Hindlimb muscle (tissue), 1 donor: Measurements from ENCODE around the gene YPEL3. TPM values are rescaled to one million over a fixed set of nuclear protein-coding genes. Genes with fewer than 3 reads are reported as not detected.
"Not testable (repeated sequence)": the region's sequence is repeated elsewhere in the genome, so short reads cannot be mapped to it uniquely, and the experiment has no call there.

Experiments
- DNase-seq: peaks from one replicate; pipeline ENCODE4 v3.0.0-alpha.2; 2013
- polyA plus RNA-seq: library from polyadenylated mRNA; unstranded; fragments of 120-200 nt; gene quantifications from one replicate; pipeline ENCODE4 v1.2.1, GENCODE V29; 2013; ENCODE audit not compliant: insufficient read length

YPEL3 gene, protein sequence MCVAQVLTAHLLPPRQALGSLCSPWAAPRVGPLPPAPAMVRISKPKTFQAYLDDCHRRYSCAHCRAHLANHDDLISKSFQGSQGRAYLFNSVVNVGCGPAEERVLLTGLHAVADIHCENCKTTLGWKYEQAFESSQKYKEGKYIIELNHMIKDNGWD
- polyA plus RNA-seq = 42.8 TPM

DNA sequence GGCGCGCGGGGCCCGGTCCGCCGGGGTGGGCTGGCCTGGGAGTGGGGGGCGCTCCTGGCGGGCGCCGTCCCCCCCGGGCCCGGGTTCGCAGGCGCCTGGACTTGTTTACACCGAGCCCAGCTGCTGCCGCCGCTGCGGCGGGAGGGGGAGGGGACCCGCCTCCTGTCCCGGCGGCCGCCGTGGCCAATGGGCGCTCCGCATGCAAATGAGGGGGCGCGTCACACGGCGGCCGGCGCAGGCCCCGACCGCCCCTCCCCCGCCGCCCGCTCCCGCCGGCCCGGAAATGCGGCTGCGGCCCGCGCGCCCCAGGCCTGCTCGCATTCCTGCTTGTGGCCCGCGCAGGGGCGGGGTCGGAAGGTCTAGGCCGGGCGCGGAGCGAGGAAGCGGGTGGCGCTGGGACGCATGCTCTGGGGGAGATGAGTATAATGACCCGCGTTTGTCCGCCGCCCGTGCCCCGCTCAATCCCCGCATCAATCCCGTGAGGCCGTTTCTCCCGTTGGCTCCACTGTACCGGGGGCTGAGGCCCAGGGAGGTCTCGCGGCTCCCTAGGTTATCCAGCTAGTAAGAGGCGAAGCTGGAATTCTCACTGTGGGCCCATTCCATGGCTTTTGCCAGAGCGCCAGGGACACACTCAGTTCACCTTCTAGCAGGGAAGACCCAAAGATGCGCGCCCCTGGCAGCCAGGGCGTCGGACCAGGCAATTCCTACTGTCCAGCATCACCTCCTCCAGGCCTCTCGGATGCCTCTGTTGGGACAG, at the start of gene YPEL3:
Gene YPEL3 (minus strand): TSS at position 109 of the 757 bp plus-strand sequence. CDS start 731 bp downstream, outside the sequence.
- DNase-seq = peak; percentile 92

DNA sequence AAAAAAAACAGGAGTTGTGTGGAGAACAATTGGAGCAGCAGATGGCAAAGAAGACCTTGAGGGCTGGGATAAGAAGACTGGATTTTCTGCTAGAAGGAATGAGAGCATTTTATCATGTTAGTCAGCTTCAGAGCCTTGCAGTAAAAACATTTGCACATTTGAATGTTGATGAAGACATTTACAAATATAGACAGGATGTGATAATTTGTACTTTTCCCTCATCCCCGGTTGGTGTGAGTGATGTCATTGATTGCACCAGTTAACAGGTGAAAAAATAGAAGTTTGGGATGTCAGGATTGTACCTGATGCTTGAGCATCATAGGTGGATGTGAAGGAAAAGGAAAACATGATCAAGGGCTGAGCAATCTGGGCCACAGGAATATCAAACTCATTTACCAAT, 49.6 kb upstream of the YPEL3 start:
- no peak for DNase-seq

DNA sequence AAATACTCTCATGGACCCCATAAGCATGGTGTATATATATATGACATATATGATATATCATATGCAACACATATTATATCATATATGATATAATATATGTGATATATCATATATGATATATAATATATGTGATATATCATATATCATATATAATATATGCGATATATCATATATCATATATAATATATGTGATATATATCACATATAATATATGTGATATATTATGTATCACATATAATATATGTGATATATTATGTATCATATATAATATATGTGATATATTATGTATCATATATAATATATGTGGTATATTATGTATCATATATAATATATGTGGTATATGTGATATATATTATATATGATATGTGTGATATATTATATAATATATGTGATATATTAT, 48.9 kb upstream of the YPEL3 start:
- no peak for DNase-seq

DNA sequence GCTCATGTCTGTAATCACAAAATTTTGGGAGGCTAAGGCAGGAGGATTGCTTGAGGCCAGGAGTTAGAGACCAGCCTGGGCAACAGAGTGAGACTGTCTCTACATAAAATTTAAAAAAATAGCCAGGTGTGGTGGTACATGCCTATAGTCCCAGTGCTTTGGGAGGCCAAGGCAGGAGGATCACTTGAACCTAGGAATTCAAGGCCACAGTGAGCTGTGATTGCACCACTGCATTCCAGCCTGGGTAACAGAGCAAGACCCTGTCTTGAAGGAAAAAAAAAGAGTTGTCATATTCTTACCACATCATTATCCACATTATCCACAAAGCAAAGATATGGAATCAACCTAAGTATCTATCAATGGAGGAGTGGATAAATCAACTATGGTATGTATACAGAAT, 48.0 kb upstream of the YPEL3 start:
- no peak for DNase-seq

DNA sequence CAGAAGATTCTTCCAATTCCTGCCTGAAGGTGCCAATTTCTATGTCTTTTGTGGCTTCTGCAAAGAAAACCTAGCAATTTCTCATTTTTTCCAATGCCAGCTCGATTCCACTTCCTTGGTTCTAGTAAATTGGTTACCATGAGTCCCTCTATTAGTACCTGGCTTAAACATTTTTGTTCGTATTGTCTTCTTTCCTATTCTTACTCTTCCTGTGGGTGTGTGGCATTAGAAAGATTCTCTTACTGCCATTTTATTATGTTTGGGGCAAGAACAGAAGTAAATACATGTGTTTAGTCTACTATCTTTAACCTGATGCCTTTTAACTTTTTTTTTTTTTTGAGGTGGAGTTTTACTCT, 47.3 kb upstream of the YPEL3 start:
- DNase-seq = no peak

DNA sequence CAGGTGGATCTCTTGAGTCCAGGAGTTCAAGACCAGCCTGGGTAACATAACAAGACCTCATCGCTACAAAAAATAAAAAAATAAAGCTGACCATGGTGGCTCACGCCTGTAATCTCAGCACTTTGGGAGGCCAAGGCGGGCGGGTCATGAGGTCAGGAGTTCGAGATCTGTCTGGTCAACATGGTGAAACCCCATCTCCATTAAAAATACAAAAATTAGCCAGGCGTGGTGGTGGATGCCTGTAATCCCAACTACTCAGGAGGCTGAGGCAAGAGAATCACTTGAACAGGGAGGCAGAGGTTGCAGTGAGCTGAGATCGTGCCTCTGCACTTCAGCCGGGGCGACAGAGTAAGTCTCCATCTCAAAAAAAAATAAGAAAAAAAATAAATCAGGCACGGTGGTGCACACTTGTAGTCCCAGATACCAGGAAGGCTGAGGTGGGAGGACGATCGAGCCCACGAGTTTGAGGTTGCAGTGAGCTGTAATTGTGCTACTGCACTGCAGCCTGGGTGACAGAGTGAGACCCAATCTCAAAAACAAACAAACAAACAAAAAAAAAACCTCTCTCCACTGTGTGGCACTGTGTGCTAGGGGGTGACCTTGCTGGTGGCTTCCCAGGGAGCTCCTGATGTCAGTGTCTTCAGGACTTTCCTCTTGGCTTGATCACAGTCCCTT, 46.8 kb upstream of the YPEL3 start:
- no peak for DNase-seq

DNA sequence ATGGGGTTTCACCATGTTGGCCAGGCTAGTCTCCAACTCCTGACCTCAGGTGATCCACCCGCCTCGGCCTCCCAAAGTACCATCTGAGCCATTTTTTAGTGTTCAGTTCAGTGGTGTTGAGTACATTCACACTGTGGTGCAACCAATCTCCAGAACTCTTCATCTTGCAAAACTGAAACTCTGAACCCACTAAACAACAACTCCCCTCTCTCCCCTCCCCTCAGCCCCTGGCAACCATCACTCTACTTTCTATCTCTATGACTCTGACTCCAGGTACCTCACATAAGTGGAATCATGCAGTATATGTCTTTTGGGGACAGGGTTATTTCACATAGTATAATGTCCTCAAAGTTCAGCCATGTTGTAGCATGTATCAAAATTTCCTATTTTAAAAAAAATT, 45.7 kb upstream of the YPEL3 start:
- no peak for DNase-seq

DNA sequence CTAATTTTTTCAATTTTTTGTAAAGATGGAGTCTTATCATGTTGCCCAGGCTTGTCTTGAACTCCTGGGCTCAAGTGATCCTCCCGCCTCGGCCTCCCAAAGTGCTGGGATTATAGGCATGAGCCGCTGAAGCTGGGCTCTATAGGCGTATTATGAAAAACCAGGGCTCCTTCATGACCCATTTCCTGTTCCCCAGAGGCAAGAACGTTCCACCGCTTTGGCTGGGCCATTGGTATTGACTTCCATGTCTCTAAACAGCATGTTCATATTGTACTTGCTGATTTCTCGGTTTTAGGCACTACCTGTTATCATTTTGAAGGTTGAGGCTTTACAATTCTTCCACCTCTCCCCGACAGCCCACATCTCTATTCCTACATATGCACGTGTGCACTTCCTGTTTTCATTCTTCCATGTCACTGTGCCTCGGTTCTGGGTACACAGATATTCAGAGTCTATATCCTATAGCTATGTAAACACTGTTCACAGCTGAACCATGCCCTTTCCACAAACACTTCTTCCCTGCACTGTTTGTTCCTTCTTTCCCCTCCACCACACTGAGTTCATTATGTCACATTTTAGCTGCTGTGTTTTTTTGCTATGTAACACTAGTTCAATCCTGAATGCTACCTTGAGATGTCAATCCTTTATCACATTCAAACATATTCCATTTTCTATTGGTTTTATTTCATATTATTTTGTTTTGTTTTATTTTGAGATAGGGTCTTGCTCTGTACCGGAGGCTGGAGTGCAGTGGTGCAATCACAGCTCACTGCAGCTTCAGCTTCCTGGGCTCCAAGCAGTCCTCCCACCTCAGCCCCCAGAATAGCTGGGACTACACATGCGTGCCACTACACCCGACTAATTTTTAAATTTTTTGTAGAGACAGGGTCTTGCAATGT, 43.8 kb upstream of the YPEL3 start:
- no peak for DNase-seq

DNA sequence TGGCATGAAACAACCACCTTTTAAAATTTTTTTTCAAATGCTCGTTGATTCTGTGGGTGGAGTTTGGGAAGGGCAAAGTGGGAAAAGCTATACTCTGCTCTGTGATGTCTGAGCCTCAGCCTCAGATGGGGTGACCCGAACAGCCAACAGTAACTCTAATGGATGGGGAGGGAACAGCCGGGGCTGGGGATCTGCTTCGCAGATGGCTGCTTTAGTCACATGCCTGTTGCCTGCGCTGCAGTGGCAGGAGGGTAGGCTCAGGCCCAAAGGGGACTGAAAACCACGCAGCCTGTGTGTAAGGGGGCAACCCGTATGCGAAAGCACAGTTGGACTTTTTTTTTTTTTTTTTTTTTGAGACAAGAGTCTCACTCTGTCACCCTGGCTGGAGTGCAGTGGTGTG, 41.9 kb upstream of the YPEL3 start:
- no peak for DNase-seq

DNA sequence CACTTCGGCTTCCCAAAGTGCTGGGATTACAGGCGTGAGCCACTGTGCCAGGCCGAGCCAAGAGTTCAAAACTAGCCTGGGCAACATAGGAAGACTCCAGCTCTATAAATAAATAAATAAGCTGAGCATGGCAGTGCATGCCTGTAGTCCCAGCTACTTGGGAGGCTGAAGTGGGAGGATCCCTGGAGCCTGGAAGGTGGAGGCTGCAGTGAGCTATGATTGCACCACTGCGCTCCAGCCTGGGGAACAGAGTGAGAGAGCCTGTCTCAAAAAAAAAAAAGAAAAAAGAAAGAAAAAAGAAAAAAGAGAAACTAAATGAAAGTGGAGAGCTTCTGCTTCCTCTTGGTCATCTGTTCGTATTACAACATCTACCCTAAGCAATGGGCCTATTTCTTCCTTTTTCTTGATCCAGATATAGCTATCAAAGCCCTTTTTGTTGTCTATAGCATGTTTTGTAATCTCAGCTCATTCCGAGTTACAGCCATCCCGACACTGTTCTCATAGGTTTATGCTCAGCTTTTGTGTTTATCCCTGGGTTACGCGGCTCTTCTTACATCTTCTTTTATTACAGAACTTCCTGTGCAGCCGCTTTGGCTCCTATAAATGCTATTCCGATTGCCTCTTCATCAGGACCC, 41.1 kb upstream of the YPEL3 start:
- no peak for DNase-seq

- DNase-seq = no peak
Measured at GRCh38 chr16:30132591-30132990, 36.6 kb upstream of the YPEL3 start.

- DNase-seq = no peak
Measured at GRCh38 chr16:30131869-30132475, 36.0 kb upstream of the YPEL3 start.

DNA sequence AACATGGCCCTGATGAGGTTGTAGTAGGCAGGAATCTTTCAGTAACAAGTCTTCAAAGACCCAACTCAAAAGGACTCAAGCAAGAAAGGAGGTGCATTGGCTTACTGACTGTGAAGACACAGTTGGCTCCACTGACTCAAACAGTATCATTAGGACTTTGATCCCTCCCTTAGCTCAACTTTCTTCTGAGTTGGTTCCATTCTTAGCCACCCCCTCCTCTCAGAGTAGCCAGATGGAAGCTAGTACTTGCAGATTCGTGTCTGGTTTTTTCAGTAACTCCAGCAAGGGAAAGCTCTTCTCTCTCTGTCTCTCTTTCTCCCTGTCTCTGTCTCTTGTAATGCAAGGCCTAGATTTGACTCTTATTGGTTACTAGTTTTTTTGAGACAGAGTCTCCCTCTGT, 32.0 kb upstream of the YPEL3 start:
- DNase-seq = no peak

DNA sequence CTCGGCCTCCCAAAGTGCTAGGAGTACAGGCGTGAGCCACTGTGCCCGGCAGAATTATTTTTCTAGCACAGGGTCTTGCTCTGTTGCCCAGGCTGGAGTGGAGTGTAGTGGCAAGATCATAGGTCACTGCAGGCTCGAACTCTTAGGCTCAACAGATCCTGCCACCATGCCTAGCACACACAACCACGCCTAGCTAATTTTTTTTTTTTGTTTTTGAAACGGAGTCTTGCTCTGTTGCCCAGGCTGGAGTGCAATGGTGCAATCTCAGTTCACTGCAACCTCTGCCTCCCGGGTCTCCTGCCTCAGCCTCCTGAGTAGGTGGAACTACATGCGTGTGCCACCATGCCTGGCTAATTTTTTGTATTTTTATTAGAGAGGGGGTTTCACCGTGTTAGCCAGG, 29.7 kb upstream of the YPEL3 start:
- DNase-seq = not testable (repeated sequence)

DNA sequence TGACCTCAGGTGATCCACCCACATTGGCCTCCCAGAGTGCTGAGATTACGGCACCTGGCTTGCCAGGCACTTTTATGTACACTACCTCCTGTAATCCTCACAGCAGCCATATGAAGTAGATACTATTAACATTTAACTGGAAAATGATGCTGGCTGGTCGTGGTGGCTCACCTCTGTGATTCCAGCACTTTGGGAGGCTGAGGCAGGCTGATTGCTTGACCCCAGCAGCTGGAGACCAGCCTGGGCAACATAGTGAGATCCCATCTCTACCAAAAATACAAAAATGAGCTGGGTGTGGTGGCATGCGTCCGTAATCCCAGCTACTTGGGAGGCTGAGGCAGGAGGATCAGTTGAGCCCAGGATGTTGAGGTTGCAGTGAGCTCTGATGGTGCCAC, 29.0 kb upstream of the YPEL3 start:
- DNase-seq = no peak

GRCh38 chr16:30122604-30123160, 26.7 kb upstream of the YPEL3 start:
- DNase-seq = no peak

DNA sequence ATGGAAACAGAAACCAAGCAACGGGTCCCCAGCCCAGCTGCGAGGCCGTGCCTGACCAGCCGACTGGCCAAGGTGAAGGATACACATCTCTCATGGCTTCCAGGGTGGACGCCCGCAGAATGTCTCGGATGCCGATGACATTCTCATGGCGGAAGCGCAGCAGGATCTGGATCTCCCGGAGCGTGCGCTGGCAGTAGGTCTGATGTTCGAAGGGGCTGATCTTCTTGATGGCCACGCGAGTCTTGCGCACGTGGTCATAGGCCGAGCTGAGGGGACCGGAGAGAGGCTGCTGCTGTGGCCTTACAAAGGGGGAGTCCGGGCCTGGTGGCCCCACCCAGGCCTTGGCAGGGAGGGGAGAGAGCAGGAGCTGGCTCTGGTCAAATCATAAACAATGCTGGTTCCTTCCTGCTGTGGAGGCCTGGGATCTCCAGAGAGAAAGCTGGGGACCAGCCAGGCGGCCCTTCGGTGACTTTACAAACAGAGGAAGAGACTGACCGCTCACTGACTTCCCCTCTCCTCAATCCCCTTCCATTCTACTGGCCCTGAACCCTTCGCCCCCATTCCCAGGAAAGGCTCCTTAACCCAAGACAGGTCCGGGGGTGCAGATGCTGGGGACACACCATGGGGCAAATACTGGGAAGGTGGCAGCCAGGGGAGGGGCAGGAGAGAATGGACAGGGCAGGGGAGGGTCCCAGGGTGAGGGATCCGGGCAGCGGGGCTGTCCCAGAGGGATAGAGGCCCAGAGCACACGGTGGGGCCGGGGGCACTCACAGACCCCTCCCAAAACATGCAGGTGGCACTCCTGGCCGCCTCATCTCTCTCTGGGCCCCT, 25.9 kb upstream of the YPEL3 start:
- DNase-seq = peak; percentile 65

- no peak for DNase-seq
Measured at GRCh38 chr16:30120340-30121105, 24.5 kb upstream of the YPEL3 start.

DNA sequence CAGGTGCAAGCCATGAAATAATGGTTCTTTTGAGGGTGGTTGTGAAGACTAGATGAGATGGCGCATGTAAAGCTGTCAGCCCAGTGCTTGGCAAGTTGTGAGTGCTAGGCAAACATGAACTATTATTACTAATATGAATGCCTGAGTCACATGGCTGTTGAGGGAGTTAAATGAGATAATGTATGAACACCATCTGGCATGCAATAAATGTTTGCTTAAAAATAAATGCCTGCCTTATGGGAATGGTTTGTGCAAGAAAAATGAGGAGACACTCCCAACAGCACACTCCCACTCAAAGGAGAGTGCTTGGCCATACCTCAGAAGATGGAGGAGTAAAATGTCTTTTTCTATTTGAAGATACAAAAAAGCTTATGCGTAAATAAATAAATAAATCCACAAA, 23.4 kb upstream of the YPEL3 start:
- no peak for DNase-seq

GRCh38 chr16:30117768-30118167, 21.8 kb upstream of the YPEL3 start:
- no peak for DNase-seq
